T-helper 2 cell treated with Interferon-gamma antibody and Interleukin-4, amounts not matched to agents 100 ng/mL and 5 ng/mL, for 36 hours (primary cell): ENCODE results near the gene FNDC1. TPM values are rescaled to one million over a fixed set of nuclear protein-coding genes. Genes with fewer than 3 reads are reported as not detected.

ENCODE experiments used
- intact Hi-C: fragments of 100-400 bp; cut with micrococcal nuclease; formaldehyde crosslinking; loops from one replicate; pipeline ENCODE4 v1.15.1; 2023
- total RNA-seq: library from RNA; stranded (reverse); gene quantifications from 2 replicates; pipeline ENCODE4 v1.2.3, GENCODE V29; 2022

FNDC1 gene
- total RNA-seq, 1 donor from 2014 or later, result not detected

DNA sequence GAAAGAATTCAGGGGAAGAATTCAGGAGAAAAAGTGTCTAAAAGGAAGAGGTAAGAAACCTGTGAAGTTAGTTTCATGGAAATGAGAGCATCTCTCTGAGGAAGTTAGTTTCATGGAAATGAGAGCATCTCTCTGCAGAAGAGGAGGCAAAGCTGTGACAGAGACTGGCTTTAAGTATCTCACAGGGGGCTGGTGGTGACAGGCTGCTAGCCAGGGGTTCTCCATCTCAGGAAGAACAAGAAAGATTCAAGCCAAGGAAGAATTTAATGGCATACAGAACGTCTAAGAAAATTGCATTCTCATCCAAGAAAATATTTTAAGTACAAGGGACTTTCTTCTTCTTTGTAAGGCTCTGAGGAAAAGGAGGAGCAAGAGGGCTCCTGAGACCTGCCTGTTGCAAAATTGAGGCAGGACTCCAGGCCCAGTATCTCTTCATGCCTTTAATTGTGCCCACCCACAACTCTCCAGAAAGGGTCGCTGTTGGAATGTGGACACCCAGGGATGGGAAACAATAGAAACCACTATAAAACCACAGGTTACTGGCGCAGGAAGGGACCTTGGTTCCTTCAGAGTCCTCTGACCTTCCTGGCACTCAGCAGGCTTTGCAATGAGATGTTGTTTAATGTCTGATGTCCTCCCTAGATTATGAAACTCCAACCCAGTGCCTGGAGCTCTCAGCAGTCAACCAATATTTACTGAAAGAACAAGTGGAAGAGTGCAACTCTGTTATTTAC lies 136.8 kb downstream of the FNDC1 start:
- intact Hi-C loops, result no loop called here

DNA sequence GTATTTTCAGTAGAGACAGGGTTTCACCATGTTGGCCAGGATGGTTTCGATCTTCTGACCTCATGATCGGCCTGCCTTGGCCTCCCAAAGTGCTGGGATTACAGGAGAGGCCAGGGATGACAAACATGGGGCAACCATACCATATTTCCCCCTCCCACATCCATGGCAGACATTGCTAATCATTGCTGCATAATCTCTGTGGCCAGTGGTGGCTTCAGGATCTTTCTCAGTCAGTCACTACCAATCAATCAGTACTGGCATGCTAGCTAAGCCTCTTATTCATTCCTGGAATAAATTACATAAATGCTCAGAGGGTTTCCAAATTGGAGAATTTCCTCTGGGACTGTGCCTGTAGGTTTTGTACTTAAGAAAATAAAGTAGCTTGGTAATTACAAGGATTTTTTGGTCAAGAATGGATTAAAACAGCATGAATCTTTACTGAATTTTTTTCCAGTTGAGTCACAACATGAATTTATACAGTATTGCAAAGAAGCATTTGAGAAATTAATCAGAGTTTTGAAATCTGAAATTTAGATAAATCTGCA lies 138.1 kb downstream of the FNDC1 start:
- intact Hi-C loops, result no loop called here

- intact Hi-C loops, result no loop called here
Measured at GRCh38 chr6:159308198-159308597, 139.0 kb downstream of the FNDC1 start.

DNA sequence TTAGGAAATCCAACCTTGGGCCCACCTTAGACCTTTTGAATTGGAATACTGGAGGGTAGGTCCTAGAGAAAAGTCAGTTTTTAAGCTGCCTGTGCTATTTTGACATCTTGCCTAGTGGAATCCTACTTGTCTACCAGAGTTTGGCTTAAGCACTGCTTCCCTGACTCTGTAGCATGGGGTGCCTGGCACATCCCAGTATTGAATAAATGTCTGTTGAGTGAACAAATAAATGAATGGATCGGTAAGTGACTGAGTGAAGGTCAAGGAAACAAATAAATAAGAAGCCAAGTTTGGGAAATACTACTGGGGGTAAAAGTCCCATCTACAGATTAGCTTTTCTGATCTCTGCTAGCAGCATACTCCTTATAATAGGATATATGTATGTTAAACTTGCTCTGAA lies 140.5 kb downstream of the FNDC1 start:
- intact Hi-C loops, result no loop called here

GRCh38 chr6:159311618-159312017 lies 142.4 kb downstream of the FNDC1 start:
- intact Hi-C loops, result no loop called here

DNA sequence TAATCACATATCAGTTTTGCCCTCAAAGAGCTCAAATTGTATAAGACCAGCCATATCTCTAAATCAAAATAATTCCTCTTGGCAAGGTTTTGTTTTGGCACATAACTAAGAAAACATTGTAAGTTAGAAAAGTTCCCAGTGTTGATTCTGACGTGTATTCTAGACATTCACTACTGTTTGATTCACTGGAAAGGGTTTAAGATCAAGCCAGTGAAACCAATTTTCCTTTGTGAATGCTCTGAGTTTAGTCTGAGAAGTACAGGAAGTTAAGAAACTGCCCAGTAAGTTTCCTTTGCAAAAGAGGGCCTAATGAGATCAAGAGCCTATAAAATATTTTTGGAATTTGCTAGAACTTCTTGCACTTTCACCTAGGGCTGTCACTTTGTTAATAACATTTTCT lies 143.0 kb downstream of the FNDC1 start:
- intact Hi-C loops, result no loop called here

- intact Hi-C loops, result no loop called here
Measured at GRCh38 chr6:159313018-159313417, 143.8 kb downstream of the FNDC1 start.

DNA sequence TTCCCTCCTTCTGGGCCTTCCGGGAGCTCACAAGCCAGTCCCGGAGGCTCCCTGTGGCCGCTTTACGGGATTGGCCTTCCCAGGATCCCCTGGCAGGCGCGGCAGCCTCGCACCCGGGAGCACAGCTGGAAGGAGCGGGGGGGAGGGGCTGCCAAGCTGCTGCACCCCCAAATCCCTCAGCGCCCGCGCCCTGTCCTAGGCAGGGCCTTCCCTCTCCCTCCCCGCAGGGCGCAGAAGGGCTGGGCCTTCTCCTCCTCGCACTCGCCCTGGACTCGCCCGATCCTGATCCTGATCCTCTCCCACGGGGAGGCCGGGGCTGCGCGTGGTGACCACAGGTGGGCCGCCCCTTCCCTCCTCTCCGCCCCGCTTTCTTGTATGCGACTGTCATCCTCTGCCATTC lies 146.4 kb downstream of the FNDC1 start:
- intact Hi-C loops, result no loop called here

GRCh38 chr6:159317430-159317829 lies 148.2 kb downstream of the FNDC1 start:
- intact Hi-C loops, result no loop called here

DNA sequence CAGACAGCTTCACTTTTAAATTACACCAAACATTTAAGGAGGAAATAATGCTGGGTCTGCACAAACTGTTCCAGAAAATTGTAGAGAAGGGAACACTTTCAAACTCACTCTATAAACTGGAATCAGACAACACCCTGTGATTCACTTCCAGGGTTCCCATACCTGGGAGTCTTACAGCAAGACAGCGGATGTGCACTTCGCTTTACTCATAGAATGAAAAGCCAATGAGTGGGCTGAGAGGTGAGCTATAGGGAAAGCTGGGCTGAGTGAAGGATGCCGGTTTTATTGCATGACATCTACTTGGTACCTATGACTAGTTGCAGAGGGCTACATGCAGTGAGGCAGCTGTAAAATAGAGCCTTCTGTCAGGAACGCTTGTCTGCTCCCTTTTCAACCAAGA lies 152.1 kb downstream of the FNDC1 start:
- intact Hi-C loops, result no loop called here

Other genes with a start within 250 kb of the FNDC1 start
- gene RSPH3, start 169.2 kb upstream of the FNDC1 start, total RNA-seq, result 1.8 and 1.9 TPM in 2 replicates
- gene TAGAP, start 124.4 kb upstream of the FNDC1 start, total RNA-seq, result 45.6 and 51.2 TPM in 2 replicates